Fibroblast of lung (primary cell): ENCODE measurements around the gene MDFIC.

ENCODE experiments used
- CTCF ChIP-seq, 2 donors: IDR thresholded peaks in 1 of 2; conservative IDR thresholded peaks in 1 of 2; 1 replicate in 1 of 2; 2 replicates in 1 of 2; pipeline ENCODE4 v1.5.1; 2011 to 2012; ENCODE audit warnings: low read length in 2 of 2, control low read depth in 1 of 2, inconsistent platforms in 1 of 2, low read depth in 1 of 2, mild to moderate bottlenecking in 1 of 2
- EZH2 ChIP-seq: IDR thresholded peaks from 2 replicates; pipeline ENCODE4 v1.5.1; 2012; ENCODE audit warnings: low read length, control low read depth, mild to moderate bottlenecking; ENCODE audit errors: missing control alignments

DNA sequence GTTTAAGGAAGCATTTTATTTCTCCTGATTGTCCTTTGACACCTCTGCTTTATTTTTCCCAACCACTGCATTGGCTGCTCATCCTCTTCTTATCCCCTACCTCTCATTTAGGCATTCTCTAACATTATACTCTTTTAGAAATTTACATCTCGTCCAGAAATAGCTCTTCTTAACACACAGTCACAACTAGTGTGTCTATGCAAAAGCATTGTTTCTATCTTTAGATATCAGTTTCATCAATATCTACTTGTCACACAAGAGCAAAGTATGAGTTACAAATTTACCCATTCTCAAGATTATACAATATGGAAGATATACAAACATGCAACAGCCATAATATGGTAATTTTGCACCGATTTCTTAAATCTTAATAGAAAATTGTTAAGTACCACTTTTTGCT, 35.7 kb upstream of the MDFIC start:
- TF ChIP-seq CTCF (conservative IDR thresholded peaks at IDR 0.05 in 1 of 2, IDR thresholded peaks at IDR 0.05 in 1 of 2; ENCODE audit: low read depth in 1 of 2, low read length in 2 of 2) = no peak
- TF ChIP-seq EZH2 = no peak
